Gastrocnemius medialis (tissue), 4 donors: ENCODE measurements around the gene CALR.

Experiments used
- CTCF ChIP-seq, 5 experiments: fragments of 450-650 bp in 3 of 5; fragments of 200-600 bp in 2 of 5; sonication (generic) in 2 of 5; IDR thresholded peaks in 4 of 5; conservative IDR thresholded peaks in 1 of 5; 1 replicate in 4 of 5; 2 replicates in 1 of 5; pipeline ENCODE4 v1.5.1; 2016 to 2019; ENCODE audit warnings: antibody characterized with exemption in 5 of 5, mild to moderate bottlenecking in 3 of 5, moderate library complexity in 3 of 5
- POLR2A ChIP-seq, 2 donors: fragments of 450-650 bp; IDR thresholded peaks; one replicate each; pipeline ENCODE4 v1.6.1; 2017; ENCODE audit warnings: antibody characterized with exemption in 2 of 2, mild to moderate bottlenecking in 2 of 2, moderate library complexity in 2 of 2

- TF ChIP-seq CTCF (IDR thresholded peaks at IDR 0.05 in 4 of 5, conservative IDR thresholded peaks at IDR 0.05 in 1 of 5) (no peak), POLR2A (IDR thresholded peaks at IDR 0.05) (no peak)
Observed at GRCh38 chr19:12907166-12907565, 31.2 kb upstream of the CALR start.
